ENCODE data around the gene NLK.

DNA sequence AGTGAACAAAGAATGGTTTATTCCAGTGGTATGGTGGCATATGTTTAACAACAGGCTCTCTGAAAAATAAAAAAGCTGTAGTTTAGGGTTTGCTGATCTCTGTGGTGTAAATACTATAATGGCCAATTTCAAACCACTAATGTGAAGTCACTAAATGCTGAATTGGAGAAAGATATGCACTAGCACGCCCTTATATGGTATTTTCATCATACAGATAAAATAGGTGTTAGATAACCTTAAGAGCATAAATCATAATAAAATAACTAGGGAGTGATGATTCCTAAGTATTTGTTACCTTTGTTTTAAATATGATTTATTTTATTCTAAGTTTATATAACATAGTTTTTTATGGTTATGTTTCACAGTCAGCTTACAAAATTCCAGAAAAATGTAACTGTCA is 17.2 kb downstream of the NLK start:
- no peak for TF ChIP-seq EP300 (IDR thresholded peaks at IDR 0.05; ENCODE audit: low read depth)
- TF ChIP-seq, protein P1, sequence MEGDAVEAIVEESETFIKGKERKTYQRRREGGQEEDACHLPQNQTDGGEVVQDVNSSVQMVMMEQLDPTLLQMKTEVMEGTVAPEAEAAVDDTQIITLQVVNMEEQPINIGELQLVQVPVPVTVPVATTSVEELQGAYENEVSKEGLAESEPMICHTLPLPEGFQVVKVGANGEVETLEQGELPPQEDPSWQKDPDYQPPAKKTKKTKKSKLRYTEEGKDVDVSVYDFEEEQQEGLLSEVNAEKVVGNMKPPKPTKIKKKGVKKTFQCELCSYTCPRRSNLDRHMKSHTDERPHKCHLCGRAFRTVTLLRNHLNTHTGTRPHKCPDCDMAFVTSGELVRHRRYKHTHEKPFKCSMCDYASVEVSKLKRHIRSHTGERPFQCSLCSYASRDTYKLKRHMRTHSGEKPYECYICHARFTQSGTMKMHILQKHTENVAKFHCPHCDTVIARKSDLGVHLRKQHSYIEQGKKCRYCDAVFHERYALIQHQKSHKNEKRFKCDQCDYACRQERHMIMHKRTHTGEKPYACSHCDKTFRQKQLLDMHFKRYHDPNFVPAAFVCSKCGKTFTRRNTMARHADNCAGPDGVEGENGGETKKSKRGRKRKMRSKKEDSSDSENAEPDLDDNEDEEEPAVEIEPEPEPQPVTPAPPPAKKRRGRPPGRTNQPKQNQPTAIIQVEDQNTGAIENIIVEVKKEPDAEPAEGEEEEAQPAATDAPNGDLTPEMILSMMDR (IDR thresholded peaks at IDR 0.05): no peak
- TF ChIP-seq POLR2A (IDR thresholded peaks at IDR 0.05): no peak

Data from transverse colon (tissue), 3 donors.